ENCODE measurements around the gene TYW1B.
"Not testable (repeated sequence)": the region's sequence is repeated elsewhere in the genome, so short reads cannot be mapped to it uniquely, and the experiment has no call there.

TYW1B gene

GRCh38 chr7:72704894-72705293 is 123.1 kb downstream of the TYW1B start:
- no peaks in the 10 kb centered on the region for H4K20me1 ChIP-seq (ENCODE audit: control insufficient read depth, insufficient read depth, low read depth, low read length)
- H3K9me3 ChIP-seq (ENCODE audit: control insufficient read depth, insufficient read depth, low read length) = no peaks in the 10 kb centered on the region
- no peaks in the 10 kb centered on the region for H3K79me2 ChIP-seq (ENCODE audit: control insufficient read depth, low read length)
- H3F3A ChIP-seq (ENCODE audit: control insufficient read depth, insufficient read depth) = no peaks in the 10 kb centered on the region
- no peaks in the 10 kb centered on the region for H3K27me3 ChIP-seq (ENCODE audit: control insufficient read depth, low read length)
- no peak overlapping the region for H3K4me2 ChIP-seq (ENCODE audit: low read length)
- H3K27ac ChIP-seq (ENCODE audit: low read depth, low read length) = no peak overlapping the region
- no peaks in the 10 kb centered on the region for H3K9me2 ChIP-seq (replicated peaks; ENCODE audit: control insufficient read depth, low read length)
- TF ChIP-seq CTCF (IDR thresholded peaks at IDR 0.05; ENCODE audit: low read depth, low read length, poor library complexity, severe bottlenecking) = no peak
- no peak for TF ChIP-seq EZH2phosphoT487 (IDR thresholded peaks at IDR 0.05; ENCODE audit: borderline replicate concordance, low read length)
- no peaks in the 10 kb centered on the region for H3K4me1 ChIP-seq (ENCODE audit: control insufficient read depth, low read length)
- H3K4me3 ChIP-seq (ENCODE audit: low read length) = no peak overlapping the region
- H3K36me3 ChIP-seq (ENCODE audit: control insufficient read depth, low read length) = no peaks in the 10 kb centered on the region

GRCh38 chr7:72700548-72700947 is 127.5 kb downstream of the TYW1B start:
- H3K9me3 ChIP-seq (ENCODE audit: control insufficient read depth, insufficient read depth, low read length); H3K4me3 ChIP-seq (ENCODE audit: low read length); H3K4me1 ChIP-seq (ENCODE audit: control insufficient read depth, low read length); H3K9me2 ChIP-seq (replicated peaks; ENCODE audit: control insufficient read depth, low read length); H3K27me3 ChIP-seq (ENCODE audit: control insufficient read depth, low read length); H3K36me3 ChIP-seq (ENCODE audit: control insufficient read depth, low read length); H4K20me1 ChIP-seq (ENCODE audit: control insufficient read depth, insufficient read depth, low read depth, low read length); H3K4me2 ChIP-seq (ENCODE audit: low read length); H3F3A ChIP-seq (ENCODE audit: control insufficient read depth, insufficient read depth); H3K79me2 ChIP-seq (ENCODE audit: control insufficient read depth, low read length); H3K27ac ChIP-seq (ENCODE audit: low read depth, low read length): not testable (repeated sequence)

GRCh38 chr7:72697066-72697465 is 130.9 kb downstream of the TYW1B start:
- H3F3A ChIP-seq (ENCODE audit: control insufficient read depth, insufficient read depth); H3K27ac ChIP-seq (ENCODE audit: low read depth, low read length); H3K9me2 ChIP-seq (replicated peaks; ENCODE audit: control insufficient read depth, low read length); H3K36me3 ChIP-seq (ENCODE audit: control insufficient read depth, low read length); H3K27me3 ChIP-seq (ENCODE audit: control insufficient read depth, low read length); H3K4me2 ChIP-seq (ENCODE audit: low read length); H3K9me3 ChIP-seq (ENCODE audit: control insufficient read depth, insufficient read depth, low read length); H3K4me3 ChIP-seq (ENCODE audit: low read length); H3K79me2 ChIP-seq (ENCODE audit: control insufficient read depth, low read length); H4K20me1 ChIP-seq (ENCODE audit: control insufficient read depth, insufficient read depth, low read depth, low read length); H3K4me1 ChIP-seq (ENCODE audit: control insufficient read depth, low read length): not testable (repeated sequence)

GRCh38 chr7:72696643-72697042 is 131.4 kb downstream of the TYW1B start:
- H3K4me1 ChIP-seq (ENCODE audit: control insufficient read depth, low read length); H3K4me3 ChIP-seq (ENCODE audit: low read length); H3K79me2 ChIP-seq (ENCODE audit: control insufficient read depth, low read length); H3K4me2 ChIP-seq (ENCODE audit: low read length); H3K27ac ChIP-seq (ENCODE audit: low read depth, low read length); H3K36me3 ChIP-seq (ENCODE audit: control insufficient read depth, low read length); H3K27me3 ChIP-seq (ENCODE audit: control insufficient read depth, low read length); H4K20me1 ChIP-seq (ENCODE audit: control insufficient read depth, insufficient read depth, low read depth, low read length); H3K9me3 ChIP-seq (ENCODE audit: control insufficient read depth, insufficient read depth, low read length); H3F3A ChIP-seq (ENCODE audit: control insufficient read depth, insufficient read depth); H3K9me2 ChIP-seq (replicated peaks; ENCODE audit: control insufficient read depth, low read length): not testable (repeated sequence)

GRCh38 chr7:72695482-72695881 is 132.5 kb downstream of the TYW1B start:
- not testable (repeated sequence) for H3K36me3 ChIP-seq (ENCODE audit: control insufficient read depth, low read length); H3K4me2 ChIP-seq (ENCODE audit: low read length); H3K9me3 ChIP-seq (ENCODE audit: control insufficient read depth, insufficient read depth, low read length); H3K4me3 ChIP-seq (ENCODE audit: low read length); H3K4me1 ChIP-seq (ENCODE audit: control insufficient read depth, low read length); H3K9me2 ChIP-seq (replicated peaks; ENCODE audit: control insufficient read depth, low read length); H3K79me2 ChIP-seq (ENCODE audit: control insufficient read depth, low read length); H3K27ac ChIP-seq (ENCODE audit: low read depth, low read length); H4K20me1 ChIP-seq (ENCODE audit: control insufficient read depth, insufficient read depth, low read depth, low read length); H3K27me3 ChIP-seq (ENCODE audit: control insufficient read depth, low read length); H3F3A ChIP-seq (ENCODE audit: control insufficient read depth, insufficient read depth)

GRCh38 chr7:72691442-72691841 is 136.6 kb downstream of the TYW1B start:
- H3K4me3 ChIP-seq (ENCODE audit: low read length); H3K9me3 ChIP-seq (ENCODE audit: control insufficient read depth, insufficient read depth, low read length); H3K4me2 ChIP-seq (ENCODE audit: low read length); H3K79me2 ChIP-seq (ENCODE audit: control insufficient read depth, low read length); H3K4me1 ChIP-seq (ENCODE audit: control insufficient read depth, low read length); H3K27me3 ChIP-seq (ENCODE audit: control insufficient read depth, low read length); H4K20me1 ChIP-seq (ENCODE audit: control insufficient read depth, insufficient read depth, low read depth, low read length); H3K27ac ChIP-seq (ENCODE audit: low read depth, low read length); H3K9me2 ChIP-seq (replicated peaks; ENCODE audit: control insufficient read depth, low read length); H3K36me3 ChIP-seq (ENCODE audit: control insufficient read depth, low read length); H3F3A ChIP-seq (ENCODE audit: control insufficient read depth, insufficient read depth): not testable (repeated sequence)

GRCh38 chr7:72690177-72690576 is 137.8 kb downstream of the TYW1B start:
- not testable (repeated sequence) for H3K27me3 ChIP-seq (ENCODE audit: control insufficient read depth, low read length); H3K9me2 ChIP-seq (replicated peaks; ENCODE audit: control insufficient read depth, low read length); H3K9me3 ChIP-seq (ENCODE audit: control insufficient read depth, insufficient read depth, low read length); H3K27ac ChIP-seq (ENCODE audit: low read depth, low read length); H3K36me3 ChIP-seq (ENCODE audit: control insufficient read depth, low read length); H3K4me2 ChIP-seq (ENCODE audit: low read length); H4K20me1 ChIP-seq (ENCODE audit: control insufficient read depth, insufficient read depth, low read depth, low read length); H3K4me3 ChIP-seq (ENCODE audit: low read length); H3K4me1 ChIP-seq (ENCODE audit: control insufficient read depth, low read length); H3K79me2 ChIP-seq (ENCODE audit: control insufficient read depth, low read length); H3F3A ChIP-seq (ENCODE audit: control insufficient read depth, insufficient read depth)

- H3K4me2 ChIP-seq (ENCODE audit: low read length); H3F3A ChIP-seq (ENCODE audit: control insufficient read depth, insufficient read depth); H3K79me2 ChIP-seq (ENCODE audit: control insufficient read depth, low read length); H3K9me3 ChIP-seq (ENCODE audit: control insufficient read depth, insufficient read depth, low read length); H3K27ac ChIP-seq (ENCODE audit: low read depth, low read length); H4K20me1 ChIP-seq (ENCODE audit: control insufficient read depth, insufficient read depth, low read depth, low read length); H3K4me3 ChIP-seq (ENCODE audit: low read length); H3K36me3 ChIP-seq (ENCODE audit: control insufficient read depth, low read length); H3K27me3 ChIP-seq (ENCODE audit: control insufficient read depth, low read length); H3K9me2 ChIP-seq (replicated peaks; ENCODE audit: control insufficient read depth, low read length); H3K4me1 ChIP-seq (ENCODE audit: control insufficient read depth, low read length): not testable (repeated sequence)
Observed at GRCh38 chr7:72689344-72689743, 138.7 kb downstream of the TYW1B start.
